Upper lobe of right lung (tissue), 1 donor: ENCODE data around the gene FADS2. TPM values are rescaled to one million over a fixed set of nuclear protein-coding genes. Genes with fewer than 3 reads are reported as not detected.

ENCODE experiments used
- ATAC-seq: fragments of 200-7000 bp; cut with Tn5 transposase; one replicate; pipeline ENCODE4 v1.9.1; 2020; ENCODE audit warnings: mild to moderate bottlenecking, moderate library complexity
- DNase-seq: peaks from one replicate; pipeline ENCODE4 v3.0.0-alpha.2; 2020
- H3K27ac ChIP-seq: fragments of 200-600 bp; one replicate; pipeline ENCODE4 v1.8.0; 2022
- H3K27me3 ChIP-seq: fragments of 200-600 bp; one replicate; pipeline ENCODE4 v1.8.0; 2022; ENCODE audit warnings: mild to moderate bottlenecking
- H3K36me3 ChIP-seq: fragments of 200-600 bp; one replicate; pipeline ENCODE4 v1.8.0; 2022
- H3K4me1 ChIP-seq: fragments of 200-600 bp; one replicate; pipeline ENCODE4 v1.8.0; 2022
- H3K4me3 ChIP-seq: fragments of 200-600 bp; one replicate; pipeline ENCODE4 v1.8.0; 2022; ENCODE audit warnings: mild to moderate bottlenecking
- H3K9me3 ChIP-seq: fragments of 200-600 bp; one replicate; pipeline ENCODE4 v1.8.0; 2022
- intact Hi-C: fragments of 100-400 bp; cut with DNase I; formaldehyde crosslinking; loops from one replicate; pipeline ENCODE4 v1.11.0; 2022
- total RNA-seq: library from RNA; stranded (reverse); fragmentation: NEBNext Ultra II Directional; extraction: Animal tissue kit (Norgen Biotek cat#: 25700); gene quantifications from one replicate; pipeline ENCODE4 v1.2.1, GENCODE V29; 2021
- TF ChIP-seq, protein P1 (sequence below): fragments of 200-600 bp; IDR thresholded peaks from one replicate; pipeline ENCODE4 v1.8.0; 2022; ENCODE audit warnings: antibody characterized with exemption
- donor health status: DM: no; HTN: yes; CAD: no; lungs with severe emphysema.

Gene FADS2
- total RNA-seq, 1 donor from 2014 or later: 75.1 TPM

- TF ChIP-seq, protein P1, sequence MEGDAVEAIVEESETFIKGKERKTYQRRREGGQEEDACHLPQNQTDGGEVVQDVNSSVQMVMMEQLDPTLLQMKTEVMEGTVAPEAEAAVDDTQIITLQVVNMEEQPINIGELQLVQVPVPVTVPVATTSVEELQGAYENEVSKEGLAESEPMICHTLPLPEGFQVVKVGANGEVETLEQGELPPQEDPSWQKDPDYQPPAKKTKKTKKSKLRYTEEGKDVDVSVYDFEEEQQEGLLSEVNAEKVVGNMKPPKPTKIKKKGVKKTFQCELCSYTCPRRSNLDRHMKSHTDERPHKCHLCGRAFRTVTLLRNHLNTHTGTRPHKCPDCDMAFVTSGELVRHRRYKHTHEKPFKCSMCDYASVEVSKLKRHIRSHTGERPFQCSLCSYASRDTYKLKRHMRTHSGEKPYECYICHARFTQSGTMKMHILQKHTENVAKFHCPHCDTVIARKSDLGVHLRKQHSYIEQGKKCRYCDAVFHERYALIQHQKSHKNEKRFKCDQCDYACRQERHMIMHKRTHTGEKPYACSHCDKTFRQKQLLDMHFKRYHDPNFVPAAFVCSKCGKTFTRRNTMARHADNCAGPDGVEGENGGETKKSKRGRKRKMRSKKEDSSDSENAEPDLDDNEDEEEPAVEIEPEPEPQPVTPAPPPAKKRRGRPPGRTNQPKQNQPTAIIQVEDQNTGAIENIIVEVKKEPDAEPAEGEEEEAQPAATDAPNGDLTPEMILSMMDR: no peak
- ATAC-seq: no peak
- Histone ChIP-seq H3K36me3 (peaks cover 33% of the 10 kb centered on the region), H3K9me3 (no peaks in the 10 kb centered on the region), H3K27me3 (no peaks in the 10 kb centered on the region), H3K27ac (no peak overlapping the region), H3K4me3 (no peak overlapping the region), H3K4me1 (no peaks in the 10 kb centered on the region)
- intact Hi-C loops: no loop called here
- no peak for DNase-seq
Measured at GRCh38 chr11:61842528-61842820, 14.4 kb downstream of the FADS2 start.

- H3K4me1 ChIP-seq: no peaks in the 10 kb centered on the region
- H3K27me3 ChIP-seq: no peaks in the 10 kb centered on the region
- no peak for DNase-seq
- no peak for ATAC-seq
- H3K9me3 ChIP-seq: no peaks in the 10 kb centered on the region
- no peak overlapping the region for H3K4me3 ChIP-seq
- intact Hi-C loops: no loop called here
- peaks cover 52% of the 10 kb centered on the region for H3K36me3 ChIP-seq
- TF ChIP-seq, protein P1: no peak
- H3K27ac ChIP-seq: no peak overlapping the region
Measured at GRCh38 chr11:61844909-61845565, 16.9 kb downstream of the FADS2 start.

GRCh38 chr11:61846362-61847020 is 18.4 kb downstream of the FADS2 start:
- H3K36me3 ChIP-seq: peaks cover 51% of the 10 kb centered on the region
- H3K4me3 ChIP-seq: no peak overlapping the region
- H3K27me3 ChIP-seq: no peaks in the 10 kb centered on the region
- ATAC-seq: no peak
- no peaks in the 10 kb centered on the region for H3K4me1 ChIP-seq
- no peaks in the 10 kb centered on the region for H3K9me3 ChIP-seq
- no peak for DNase-seq
- H3K27ac ChIP-seq: no peak overlapping the region
- TF ChIP-seq, protein P1: no peak
- intact Hi-C loops: no loop called here

DNA sequence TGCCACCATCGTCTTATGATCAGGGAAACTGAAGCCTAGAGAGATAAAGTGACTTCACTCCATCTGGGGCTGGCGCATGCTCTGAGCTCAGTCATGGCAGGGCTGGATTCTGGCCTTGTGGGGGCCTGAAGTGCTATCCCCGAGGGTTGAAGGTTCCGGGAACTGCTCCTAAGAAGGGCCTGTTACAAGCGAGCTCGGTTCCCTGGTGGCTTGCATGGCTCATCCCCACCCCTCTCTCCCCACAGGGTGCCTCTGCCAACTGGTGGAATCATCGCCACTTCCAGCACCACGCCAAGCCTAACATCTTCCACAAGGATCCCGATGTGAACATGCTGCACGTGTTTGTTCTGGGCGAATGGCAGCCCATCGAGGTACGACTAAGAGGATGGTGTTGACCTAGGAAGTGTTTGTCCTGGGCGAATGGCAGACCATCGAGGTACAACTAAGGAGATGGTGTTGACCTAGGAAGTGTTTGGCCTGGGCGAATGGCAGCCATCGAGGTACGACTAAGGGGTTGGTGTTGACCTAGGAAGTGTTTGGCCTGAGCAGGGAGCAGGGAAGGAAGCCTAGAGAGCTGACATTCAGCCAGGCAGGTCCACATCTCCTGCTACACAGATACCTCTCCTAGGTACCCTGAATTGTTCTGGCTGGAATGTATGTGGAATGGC is 19.9 kb downstream of the FADS2 start:
- no peak overlapping the region for H3K27ac ChIP-seq
- H3K36me3 ChIP-seq: peaks cover 46% of the 10 kb centered on the region
- no peaks in the 10 kb centered on the region for H3K4me1 ChIP-seq
- no peak overlapping the region for H3K4me3 ChIP-seq
- H3K27me3 ChIP-seq: no peaks in the 10 kb centered on the region
- intact Hi-C loops: no loop called here
- DNase-seq (no peak), ATAC-seq (peak; percentile 22)
- TF ChIP-seq, protein P1: no peak
- no peaks in the 10 kb centered on the region for H3K9me3 ChIP-seq

GRCh38 chr11:61848631-61849030 is 20.5 kb downstream of the FADS2 start:
- no peaks in the 10 kb centered on the region for H3K4me1 ChIP-seq
- TF ChIP-seq, protein P1: no peak
- DNase-seq: no peak
- no peak for ATAC-seq
- H3K9me3 ChIP-seq: no peaks in the 10 kb centered on the region
- intact Hi-C loops: no loop called here
- H3K36me3 ChIP-seq: peaks cover 46% of the 10 kb centered on the region
- H3K27me3 ChIP-seq: no peaks in the 10 kb centered on the region
- H3K27ac ChIP-seq: no peak overlapping the region
- no peak overlapping the region for H3K4me3 ChIP-seq
